Upper lobe of left lung (tissue), 6 donors: ENCODE data around the gene COG7. TPM values are rescaled to one million over a fixed set of nuclear protein-coding genes. Genes with fewer than 3 reads are reported as not detected.
A peak's percentile ranks its signal among the peaks of the same experiment; 100 is the strongest.

Experiments
- ATAC-seq, 2 donors: fragments of 200-7000 bp; cut with Tn5 transposase; one replicate each; pipeline ENCODE4 v1.9.1; 2022; ENCODE audit warnings: mild to moderate bottlenecking in 2 of 2, moderate library complexity in 2 of 2; ENCODE audit not compliant: low FRiP score in 2 of 2
- DNase-seq, 2 donors: peaks; one replicate each; pipeline ENCODE4 v3.0.0-alpha.2; 2019 to 2020
- H3K27ac ChIP-seq, 4 donors: fragments of 200-600 bp; sonication (generic); one replicate each; pipeline ENCODE4 v1.5.1; 2016 to 2019
- H3K27me3 ChIP-seq, 4 donors: fragments of 200-600 bp; sonication (generic); one replicate each; pipeline ENCODE4 v1.5.1; 2017 to 2019
- H3K36me3 ChIP-seq, 4 donors: fragments of 200-600 bp; sonication (generic); one replicate each; pipeline ENCODE4 v1.5.1; 2016 to 2019
- H3K4me1 ChIP-seq, 4 donors: fragments of 200-600 bp; sonication (generic); one replicate each; pipeline ENCODE4 v1.5.1; 2018 to 2019
- H3K4me3 ChIP-seq, 4 donors: fragments of 200-600 bp; sonication (generic); one replicate each; pipeline ENCODE4 v1.5.1; 2017 to 2019; ENCODE audit warnings: mild to moderate bottlenecking in 2 of 4, moderate library complexity in 1 of 4
- H3K9me3 ChIP-seq, 4 donors: fragments of 200-600 bp; sonication (generic); one replicate each; pipeline ENCODE4 v1.5.1; 2018 to 2019
- EP300 ChIP-seq, 4 donors: sonication (generic); formaldehyde crosslinking; IDR thresholded peaks; one replicate each; pipeline ENCODE4 v1.5.1; 2017; ENCODE audit warnings: antibody characterized with exemption in 4 of 4, control low read depth in 2 of 4
- POLR2A ChIP-seq, 4 donors: fragments of 450-650 bp; IDR thresholded peaks; one replicate each; pipeline ENCODE4 v1.5.1; 2016 to 2017; ENCODE audit warnings: antibody characterized with exemption in 4 of 4, mild to moderate bottlenecking in 2 of 4
- POLR2AphosphoS5 ChIP-seq, 2 donors: sonication (generic); formaldehyde crosslinking; IDR thresholded peaks; one replicate each; pipeline ENCODE4 v1.5.1; 2017; ENCODE audit warnings: antibody characterized with exemption in 2 of 2
- WGBS, 2 donors: methylation state at CpG; one replicate each; pipeline ENCODE4 v1.1.5; 2017 to 2018; 5-methylcytosine and 5-hydroxymethylcytosine counted together
- total RNA-seq, 6 donors: library from RNA; depleted of rRNA in 4 of 6; stranded (reverse); fragments of >200 nt in 4 of 6; gene quantifications; one replicate each; pipeline versions ENCODE4 v1.1.0 to v1.2.1, GENCODE V29; 2016 to 2021
- TF ChIP-seq, protein P1 (sequence below), 6 experiments: fragments of 450-650 bp in 4 of 6; fragments of 200-600 bp in 2 of 6; sonication (generic) in 2 of 6; IDR thresholded peaks; one replicate each; pipeline ENCODE4 v1.5.1; 2016 to 2019; ENCODE audit warnings: antibody characterized with exemption in 6 of 6
- donor health status: DM: no; HTN: no; CAD: no; lungs with moderate emphysema.
- donor health status: DM: no; HTN: yes; CAD: no; lungs with severe emphysema.

COG7 gene
- total RNA-seq, 6 donors from 2014 or later = 16.9 to 61.8 (median 24.8) TPM

DNA sequence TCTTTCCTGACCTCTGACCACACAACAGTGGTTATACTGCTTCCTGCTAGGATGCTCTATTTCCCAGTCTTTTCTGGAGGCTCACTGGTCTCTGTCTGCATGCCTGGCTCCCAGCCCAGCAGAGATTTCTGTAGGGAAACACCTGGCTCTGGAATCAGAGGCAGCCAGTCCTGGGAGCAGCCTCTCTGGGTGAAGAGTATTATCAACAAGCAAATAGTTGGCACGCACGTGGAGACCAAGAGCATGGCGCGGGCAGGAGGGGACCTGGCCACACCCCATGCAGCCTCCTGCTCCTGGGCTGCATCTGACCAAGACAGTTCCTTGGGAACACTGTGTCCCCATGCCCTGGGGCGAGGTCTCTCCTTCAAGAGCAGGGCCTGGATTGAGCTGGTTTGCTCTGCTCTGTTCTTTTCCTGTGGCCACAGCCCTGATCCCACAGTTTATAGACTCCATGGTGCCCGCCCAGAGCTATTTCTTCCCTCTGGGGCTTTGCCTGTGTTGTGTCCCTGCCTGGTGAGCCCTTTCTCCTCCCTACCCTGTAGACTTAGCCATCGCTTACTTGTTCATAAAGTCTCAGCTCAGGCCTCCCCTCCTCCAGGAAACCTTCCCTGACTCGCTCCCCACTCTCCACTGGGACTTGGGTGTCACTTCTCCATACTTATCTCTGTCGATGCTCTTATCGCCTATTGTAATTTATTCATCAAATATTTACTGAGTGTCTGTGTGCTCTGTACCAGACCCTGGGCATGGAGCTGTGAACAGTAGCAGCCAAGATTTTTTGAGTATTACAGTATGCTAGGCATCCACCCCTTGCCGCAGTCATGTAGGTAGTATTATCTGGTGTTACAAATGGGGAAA, 90.3 kb downstream of the COG7 start:
- H3K27ac ChIP-seq = peak overlapping the region; percentile 69 to 88 (median 80)
- DNase-seq = peak; percentile 73 to 96

DNA sequence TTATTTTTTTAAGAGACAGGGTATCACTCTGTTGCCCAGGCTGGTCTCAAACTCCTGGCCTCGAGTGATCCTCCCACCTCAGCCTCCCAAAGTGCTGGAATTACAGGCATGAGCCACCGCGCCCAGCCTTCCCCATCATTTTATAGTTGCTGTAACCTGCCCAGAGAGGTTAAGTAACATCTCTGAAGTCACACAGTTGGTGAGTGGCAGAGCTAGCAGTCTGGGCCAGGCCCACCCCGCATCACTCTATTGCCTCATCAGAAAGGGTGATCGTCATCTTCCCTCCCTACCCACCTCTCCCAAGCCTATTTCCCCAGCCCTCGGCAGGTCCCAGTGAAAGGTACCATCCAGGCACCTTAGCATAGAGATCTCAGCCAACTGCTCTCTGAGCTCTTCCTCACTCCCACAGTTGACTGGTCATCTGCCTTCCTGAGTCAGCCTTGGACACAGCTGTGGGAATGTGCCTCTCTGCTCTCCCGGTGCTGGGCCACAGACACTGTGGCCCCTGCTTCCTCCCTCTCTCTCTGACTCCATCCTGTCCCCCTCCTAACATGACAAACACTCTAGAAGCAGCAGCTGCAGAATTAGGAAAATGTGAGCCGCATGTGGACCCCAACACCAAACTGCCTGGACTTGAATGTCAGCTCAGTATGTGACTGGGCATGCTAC, 93.8 kb downstream of the COG7 start:
- no peak for DNase-seq
- 80 to 85% methylated on average over 8 of the region's 8 CpGs for WGBS, 2 donors
- Histone ChIP-seq H3K27me3 (no peaks in the 10 kb centered on the region), H3K9me3 (no peaks in the 10 kb centered on the region), H3K27ac (no peak overlapping the region), H3K4me1 (peaks cover 5 to 24% (median 17%) of the 10 kb centered on the region in 4 donors), H3K36me3 (no peaks in the 10 kb centered on the region), H3K4me3 (no peak overlapping the region)
- TF ChIP-seq EP300 (IDR thresholded peaks at IDR 0.05) = no peak
- no peak for ATAC-seq

More for the DNA sequence above, 90.3 kb downstream of the COG7 start:
- peak; percentile 84 to 93 for TF ChIP-seq POLR2AphosphoS5 (IDR thresholded peaks at IDR 0.05)
- TF ChIP-seq EP300 (IDR thresholded peaks at IDR 0.05) = peak in 2 of 4 donors; percentile 85 to 96
- TF ChIP-seq POLR2A (IDR thresholded peaks at IDR 0.05) = peak in 1 of 4 donors; percentile 23
- TF ChIP-seq, protein P1, sequence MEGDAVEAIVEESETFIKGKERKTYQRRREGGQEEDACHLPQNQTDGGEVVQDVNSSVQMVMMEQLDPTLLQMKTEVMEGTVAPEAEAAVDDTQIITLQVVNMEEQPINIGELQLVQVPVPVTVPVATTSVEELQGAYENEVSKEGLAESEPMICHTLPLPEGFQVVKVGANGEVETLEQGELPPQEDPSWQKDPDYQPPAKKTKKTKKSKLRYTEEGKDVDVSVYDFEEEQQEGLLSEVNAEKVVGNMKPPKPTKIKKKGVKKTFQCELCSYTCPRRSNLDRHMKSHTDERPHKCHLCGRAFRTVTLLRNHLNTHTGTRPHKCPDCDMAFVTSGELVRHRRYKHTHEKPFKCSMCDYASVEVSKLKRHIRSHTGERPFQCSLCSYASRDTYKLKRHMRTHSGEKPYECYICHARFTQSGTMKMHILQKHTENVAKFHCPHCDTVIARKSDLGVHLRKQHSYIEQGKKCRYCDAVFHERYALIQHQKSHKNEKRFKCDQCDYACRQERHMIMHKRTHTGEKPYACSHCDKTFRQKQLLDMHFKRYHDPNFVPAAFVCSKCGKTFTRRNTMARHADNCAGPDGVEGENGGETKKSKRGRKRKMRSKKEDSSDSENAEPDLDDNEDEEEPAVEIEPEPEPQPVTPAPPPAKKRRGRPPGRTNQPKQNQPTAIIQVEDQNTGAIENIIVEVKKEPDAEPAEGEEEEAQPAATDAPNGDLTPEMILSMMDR (IDR thresholded peaks at IDR 0.05) = no peak
- WGBS, 2 donors = 54 to 67% methylated on average over 6 to 11 of the region's 11 CpGs
- no peak overlapping the region for H3K4me3 ChIP-seq
- no peaks in the 10 kb centered on the region for H3K27me3 ChIP-seq
- peak; percentile 78 to 96 for ATAC-seq
- H3K4me1 ChIP-seq = peaks cover 5 to 28% (median 25%) of the 10 kb centered on the region in 4 donors
- H3K36me3 ChIP-seq = no peaks in the 10 kb centered on the region
- H3K9me3 ChIP-seq = no peaks in the 10 kb centered on the region

DNA sequence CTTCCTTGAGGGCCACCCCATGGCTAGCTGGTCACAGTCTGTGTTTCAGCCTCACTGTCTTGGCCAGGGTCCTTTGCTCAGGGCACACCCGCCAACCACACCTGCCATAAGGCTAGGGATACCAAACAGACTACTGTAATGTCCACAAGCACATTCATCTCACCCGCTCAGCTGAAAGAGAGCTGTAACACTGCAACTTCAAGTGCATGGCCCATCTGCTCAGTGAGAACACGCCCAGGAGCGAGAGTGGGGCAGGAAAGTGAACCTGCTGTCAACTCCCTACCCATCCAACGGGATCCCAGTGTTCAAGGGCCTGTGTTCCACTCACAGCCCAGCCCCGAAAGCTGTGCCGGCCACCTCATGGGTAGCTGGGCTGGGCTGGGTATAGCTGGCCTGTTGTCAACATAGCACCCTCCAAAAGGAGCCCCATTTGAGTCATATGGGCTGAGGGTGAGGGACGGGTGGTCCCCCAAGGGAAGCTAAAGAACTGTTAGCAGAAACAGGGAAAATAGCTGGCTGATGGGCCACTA, 95.2 kb downstream of the COG7 start:
- H3K4me1 ChIP-seq = peaks cover 5 to 14% (median 10%) of the 10 kb centered on the region in 4 donors
- no peak for TF ChIP-seq EP300 (IDR thresholded peaks at IDR 0.05)
- TF ChIP-seq, protein P1 (IDR thresholded peaks at IDR 0.05) = no peak
- TF ChIP-seq POLR2A (IDR thresholded peaks at IDR 0.05) = no peak
- TF ChIP-seq POLR2AphosphoS5 (IDR thresholded peaks at IDR 0.05) = no peak
- no peaks in the 10 kb centered on the region for H3K36me3 ChIP-seq
- H3K27me3 ChIP-seq = no peaks in the 10 kb centered on the region
- H3K9me3 ChIP-seq = no peaks in the 10 kb centered on the region
- no peak overlapping the region for H3K4me3 ChIP-seq
- H3K27ac ChIP-seq = no peak overlapping the region
- 90 to 92% methylated on average over 7 to 8 of the region's 8 CpGs for WGBS, 2 donors
- DNase-seq (no peak), ATAC-seq (no peak)

DNA sequence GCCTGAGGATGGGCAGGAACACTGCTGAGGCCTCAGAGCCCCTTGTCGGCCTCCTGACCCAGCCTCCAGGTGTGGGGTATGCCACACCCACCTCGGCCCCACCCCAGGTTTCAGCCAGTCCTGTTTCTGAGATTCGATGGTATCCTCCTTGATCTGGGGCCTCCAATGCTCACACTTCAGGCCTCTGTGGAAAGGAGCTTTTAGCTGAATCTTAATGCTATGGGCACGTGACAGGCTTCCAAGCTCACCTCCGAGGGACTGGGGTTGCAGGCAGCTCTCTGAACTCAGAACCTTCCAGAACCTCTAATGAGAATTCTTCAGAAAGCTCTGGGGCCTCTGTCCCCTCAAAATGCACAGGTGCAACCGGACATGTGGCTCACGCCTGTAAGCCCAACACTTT, 96.0 kb downstream of the COG7 start:
- ATAC-seq = no peak
- 87 to 94% methylated on average over 2 to 7 of the region's 7 CpGs for WGBS, 2 donors

More for the DNA sequence above, 96.0 kb downstream of the COG7 start:
- Histone ChIP-seq H3K4me3 (no peak overlapping the region), H3K4me1 (peaks cover 0 to 5% (median 2%) of the 10 kb centered on the region in 4 donors), H3K27me3 (no peaks in the 10 kb centered on the region), H3K27ac (no peak overlapping the region), H3K9me3 (no peaks in the 10 kb centered on the region), H3K36me3 (no peaks in the 10 kb centered on the region)
- no peak for TF ChIP-seq POLR2AphosphoS5 (IDR thresholded peaks at IDR 0.05)
- TF ChIP-seq, protein P1 (IDR thresholded peaks at IDR 0.05) = no peak
- DNase-seq = no peak
